NCI-H2171 (cell line): ENCODE results near the gene COL18A1.

Source experiments
- DNase-seq: peaks from one replicate; lab custom pipeline; 2025; lab: John Stamatoyannopoulos, UW

Gene COL18A1

GRCh38 chr21:45546636-45547544 lies 141.9 kb downstream of the COL18A1 start:
- no peak for DNase-seq

DNA sequence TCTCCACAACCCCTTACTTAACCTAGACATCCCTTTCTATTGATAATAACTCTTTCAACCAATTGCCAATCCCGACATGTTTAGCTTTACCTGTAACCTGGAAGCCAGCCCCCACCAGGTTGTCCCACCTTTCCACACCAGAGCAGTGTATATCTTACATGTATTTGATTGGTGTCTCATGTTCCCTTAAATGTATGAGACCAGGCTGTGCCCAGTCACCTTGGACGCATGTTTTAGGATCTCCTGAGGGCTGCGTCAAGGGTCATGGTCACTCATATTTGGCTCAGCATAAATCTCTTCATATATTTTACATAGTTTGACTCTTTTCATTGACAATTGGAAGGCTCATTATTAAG lies 142.6 kb downstream of the COL18A1 start:
- no peak for DNase-seq

DNA sequence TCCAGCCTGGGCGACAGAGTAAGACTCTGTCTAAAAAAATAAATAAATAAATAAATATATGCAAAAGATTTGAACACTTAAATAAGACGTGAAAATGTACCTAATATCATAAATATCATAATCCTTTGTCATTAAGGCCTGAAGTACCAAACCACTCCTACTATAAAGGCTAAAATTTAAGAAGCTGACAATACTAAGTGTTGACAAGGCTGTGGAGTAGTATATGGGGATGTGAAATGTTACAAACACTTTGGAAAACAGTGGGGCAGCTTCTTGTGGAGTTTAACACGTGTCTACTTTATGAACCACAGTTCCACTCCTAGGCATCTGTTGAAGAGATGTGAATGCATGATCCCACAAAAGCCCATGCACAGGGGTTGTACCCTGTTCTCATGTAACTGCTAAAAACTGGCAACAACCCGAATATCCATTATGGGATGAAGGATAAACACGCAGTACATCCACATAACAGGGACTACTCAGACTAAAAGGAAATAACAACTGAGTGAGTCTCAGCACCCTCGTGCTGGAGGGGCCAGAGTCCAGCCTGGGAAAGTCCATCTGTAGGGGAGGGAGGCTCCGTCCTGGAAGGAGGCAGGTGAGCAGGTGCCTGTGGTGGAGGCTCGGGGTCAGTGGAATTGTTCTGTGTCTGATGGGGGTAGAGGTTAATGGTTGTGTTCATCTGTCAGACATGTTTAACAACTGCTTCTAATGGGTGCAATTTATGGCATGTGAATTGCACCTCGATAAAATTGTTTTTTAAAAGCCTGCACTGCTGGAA lies 143.9 kb downstream of the COL18A1 start:
- no peak for DNase-seq

DNA sequence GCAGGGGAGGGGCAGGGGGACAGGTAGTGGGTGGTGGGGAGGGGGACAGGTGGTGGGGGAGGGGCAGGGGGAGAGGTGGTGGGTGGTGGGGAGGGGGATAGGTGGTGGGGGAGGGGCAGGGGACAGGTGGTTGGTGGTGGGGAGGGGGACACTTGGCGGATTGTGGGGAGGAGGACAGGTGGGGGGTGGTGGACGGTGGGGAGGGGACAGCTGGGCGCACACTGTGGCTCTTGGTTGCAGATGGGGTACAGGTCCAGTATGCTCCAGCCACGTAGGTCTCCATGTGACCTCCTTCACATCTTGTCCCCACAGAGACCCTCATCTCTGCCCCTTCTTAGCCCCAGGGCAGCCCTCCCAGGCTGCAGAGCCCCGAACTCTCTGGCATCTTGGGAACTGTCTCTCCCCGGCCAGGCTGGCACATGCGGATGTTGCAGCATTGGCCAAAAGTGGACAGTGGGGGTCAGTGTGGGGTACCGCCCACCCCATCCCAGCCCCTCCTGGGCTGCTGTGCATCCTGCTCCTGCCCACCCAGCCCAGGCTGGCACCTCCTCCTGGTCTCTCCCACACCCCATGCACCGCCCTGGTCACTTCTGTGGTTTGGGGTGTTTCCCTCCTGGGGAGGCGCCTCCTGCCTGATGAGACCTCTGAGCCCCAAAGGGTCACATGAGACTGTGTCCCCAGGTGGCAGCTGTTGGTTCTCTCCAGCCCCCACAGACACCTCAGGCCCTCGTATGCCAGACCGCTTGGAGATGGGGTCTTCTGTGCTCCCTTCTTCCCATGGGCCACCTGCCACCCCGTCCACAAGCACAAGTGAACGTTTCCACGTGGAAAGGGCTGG lies 144.9 kb downstream of the COL18A1 start:
- DNase-seq: no peak

DNA sequence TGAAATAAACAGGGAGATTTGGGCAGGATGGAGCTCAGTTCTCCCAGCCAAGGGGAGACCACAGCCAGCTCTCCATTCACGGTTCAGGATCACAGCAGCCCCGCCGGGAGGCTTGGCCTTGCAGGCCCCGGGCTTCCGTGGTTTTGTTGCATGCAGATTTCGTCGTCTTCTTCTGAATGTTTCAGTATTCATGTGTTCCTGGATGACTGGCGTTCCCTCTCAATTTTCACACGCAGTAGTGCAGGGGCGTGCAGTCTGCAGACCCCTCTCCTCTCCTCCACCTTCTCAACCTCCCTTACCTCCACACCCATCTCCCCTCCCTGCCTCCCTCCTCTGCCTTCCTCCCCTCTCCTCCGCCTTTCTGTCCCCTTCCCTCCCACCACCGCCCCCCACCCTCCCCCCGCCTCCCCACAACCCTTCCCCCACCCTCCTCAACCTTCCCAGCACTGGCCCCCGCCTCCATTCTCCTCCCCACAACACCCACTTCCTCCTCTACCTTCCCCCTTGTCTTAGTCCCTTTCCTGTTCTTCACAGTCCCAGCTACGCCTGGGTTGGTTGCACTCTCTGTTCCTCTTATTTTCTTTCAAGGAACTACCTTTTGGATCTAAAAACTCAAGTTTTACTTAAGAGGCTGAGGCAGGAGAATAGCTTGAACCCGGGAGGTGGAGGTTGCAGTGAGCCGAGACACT lies 145.7 kb downstream of the COL18A1 start:
- no peak for DNase-seq

- no peak for DNase-seq
Measured at GRCh38 chr21:45551316-45551715, 146.4 kb downstream of the COL18A1 start.

DNA sequence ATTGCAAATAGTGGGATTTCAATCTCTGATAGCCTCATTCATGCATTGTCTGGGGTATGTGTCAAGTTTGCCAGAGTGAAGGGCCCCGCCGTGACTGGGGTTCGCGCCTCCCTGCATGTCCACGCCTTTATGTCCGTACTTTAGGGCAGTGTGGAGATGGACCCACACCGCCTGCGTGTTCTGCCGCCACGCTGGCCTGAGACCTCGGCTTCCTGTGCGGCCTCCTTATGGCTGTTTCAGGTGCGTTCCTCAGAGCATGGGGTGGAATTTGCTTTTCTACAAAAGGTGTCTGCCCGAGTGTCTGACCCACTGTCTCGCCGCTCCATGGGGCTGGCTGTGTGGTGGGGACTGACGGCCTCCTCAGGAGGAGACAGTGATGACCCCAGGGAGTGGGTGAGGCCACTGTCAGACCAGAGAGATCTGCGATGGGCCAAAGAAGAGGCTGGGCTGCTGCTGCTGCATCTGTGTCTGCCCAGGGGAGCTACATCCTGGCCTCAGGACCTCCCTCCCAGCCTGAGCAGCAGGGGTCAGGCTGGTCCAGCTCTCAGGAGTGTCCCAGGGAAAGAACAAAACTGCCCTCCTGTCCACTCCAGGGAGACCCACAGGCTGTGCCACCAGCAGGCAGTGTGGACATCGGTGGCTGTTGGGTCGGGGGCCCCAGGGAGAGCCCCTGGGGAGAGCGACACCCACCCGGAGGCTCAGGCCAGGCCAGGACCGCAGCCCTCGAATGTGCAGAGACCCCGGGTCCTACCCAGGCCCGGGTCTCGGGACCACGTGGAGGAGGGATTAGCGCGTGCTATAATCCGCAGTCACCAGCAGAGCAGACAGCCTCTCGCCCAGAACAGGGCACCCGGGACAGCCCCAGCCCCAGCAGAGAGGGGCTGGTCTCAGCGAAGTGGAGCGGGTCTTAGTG lies 147.1 kb downstream of the COL18A1 start:
- DNase-seq: no peak

GRCh38 chr21:45552696-45553391 lies 147.9 kb downstream of the COL18A1 start:
- no peak for DNase-seq

DNA sequence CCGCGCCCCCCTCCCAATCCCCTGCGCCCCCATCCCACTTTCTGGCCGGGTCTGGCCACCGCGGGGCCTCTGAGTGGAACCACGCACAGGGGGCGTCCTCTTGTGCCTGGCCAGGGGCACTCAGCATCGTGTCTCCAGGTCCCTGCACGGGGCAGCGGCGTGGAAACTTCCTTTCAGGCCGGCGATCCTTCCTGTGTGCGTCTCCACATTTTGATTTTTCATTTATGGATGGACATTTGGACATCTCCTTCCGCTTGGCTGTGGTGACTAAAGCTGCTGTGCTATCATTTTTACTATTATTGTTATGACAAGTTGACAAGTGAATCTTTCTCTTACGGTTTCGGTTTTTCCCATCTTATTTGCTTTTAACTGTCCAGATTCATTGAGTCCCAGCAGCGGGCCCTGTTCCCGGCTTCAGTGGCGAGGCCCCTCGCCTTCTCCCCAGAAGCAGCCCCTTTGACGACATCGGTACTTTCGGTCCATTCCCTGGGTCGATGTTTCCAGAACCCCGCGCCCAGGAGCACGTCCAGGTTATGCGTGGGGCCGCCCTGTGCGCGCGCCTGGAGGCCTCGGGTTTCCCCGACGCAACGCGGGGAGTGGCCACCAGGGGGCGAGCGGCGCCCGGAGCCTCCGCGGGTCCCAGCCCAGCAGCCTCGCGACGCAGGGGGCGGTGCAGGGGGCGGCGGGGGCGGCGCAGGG lies 149.7 kb downstream of the COL18A1 start:
- DNase-seq: peak; percentile 36

DNA sequence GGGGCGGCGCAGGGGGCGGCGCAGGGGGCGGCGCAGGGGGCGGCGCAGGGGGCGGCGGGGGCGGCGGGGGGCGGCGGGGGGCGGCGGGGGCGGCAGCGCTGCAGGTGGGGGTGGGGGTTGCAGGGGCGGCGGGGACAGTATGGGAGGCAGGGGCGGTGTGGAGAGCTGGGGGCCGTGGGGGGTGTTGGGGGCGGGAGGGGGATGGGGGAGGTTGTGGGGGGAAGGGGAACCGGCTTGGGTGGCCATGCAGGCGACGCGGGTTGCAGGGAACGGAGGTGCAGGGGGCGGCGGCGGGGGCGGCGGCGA lies 150.2 kb downstream of the COL18A1 start:
- no peak for DNase-seq

GRCh38 chr21:45555557-45556301 lies 150.8 kb downstream of the COL18A1 start:
- DNase-seq: peak; percentile 9

DNA sequence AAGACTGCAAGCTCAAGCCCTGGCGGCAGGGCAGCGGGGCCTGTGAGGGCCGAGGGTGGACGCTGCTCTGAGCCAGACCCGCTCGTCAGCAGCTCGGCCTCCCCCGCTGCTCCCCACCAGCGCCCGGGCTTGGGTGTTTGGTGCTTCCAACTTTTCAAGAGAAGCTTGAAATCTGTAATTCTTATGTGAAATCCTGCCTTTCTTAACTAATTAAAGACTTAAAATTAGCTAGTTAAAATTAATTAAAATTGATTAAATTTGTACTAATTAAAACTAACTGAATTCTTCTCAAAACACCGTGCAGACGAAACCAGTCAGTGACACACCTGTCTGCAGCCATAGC lies 151.3 kb downstream of the COL18A1 start:
- no peak for DNase-seq

- no peak for DNase-seq
Measured at GRCh38 chr21:45556645-45557615, 152.0 kb downstream of the COL18A1 start.

DNA sequence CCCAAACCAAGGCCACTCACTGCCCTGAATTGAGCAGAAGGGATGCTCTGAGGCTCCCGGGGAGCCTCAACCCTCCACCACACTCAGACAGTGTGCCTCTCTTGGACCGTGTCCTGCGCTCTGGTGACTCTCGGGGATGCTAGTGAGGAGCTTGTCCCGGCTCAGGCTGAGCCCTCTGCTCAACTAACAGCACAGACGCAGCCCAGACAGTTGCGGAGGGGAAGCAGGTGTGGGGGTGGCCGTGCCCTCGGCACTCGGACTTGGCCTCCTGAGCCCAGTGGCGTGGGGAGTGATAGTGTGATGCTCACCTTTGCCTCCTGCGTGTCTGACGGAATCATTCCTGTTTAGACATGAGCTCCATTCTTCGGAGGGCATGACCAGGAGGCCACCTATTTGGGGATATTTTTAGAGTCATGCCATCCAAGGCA lies 152.7 kb downstream of the COL18A1 start:
- no peak for DNase-seq

DNA sequence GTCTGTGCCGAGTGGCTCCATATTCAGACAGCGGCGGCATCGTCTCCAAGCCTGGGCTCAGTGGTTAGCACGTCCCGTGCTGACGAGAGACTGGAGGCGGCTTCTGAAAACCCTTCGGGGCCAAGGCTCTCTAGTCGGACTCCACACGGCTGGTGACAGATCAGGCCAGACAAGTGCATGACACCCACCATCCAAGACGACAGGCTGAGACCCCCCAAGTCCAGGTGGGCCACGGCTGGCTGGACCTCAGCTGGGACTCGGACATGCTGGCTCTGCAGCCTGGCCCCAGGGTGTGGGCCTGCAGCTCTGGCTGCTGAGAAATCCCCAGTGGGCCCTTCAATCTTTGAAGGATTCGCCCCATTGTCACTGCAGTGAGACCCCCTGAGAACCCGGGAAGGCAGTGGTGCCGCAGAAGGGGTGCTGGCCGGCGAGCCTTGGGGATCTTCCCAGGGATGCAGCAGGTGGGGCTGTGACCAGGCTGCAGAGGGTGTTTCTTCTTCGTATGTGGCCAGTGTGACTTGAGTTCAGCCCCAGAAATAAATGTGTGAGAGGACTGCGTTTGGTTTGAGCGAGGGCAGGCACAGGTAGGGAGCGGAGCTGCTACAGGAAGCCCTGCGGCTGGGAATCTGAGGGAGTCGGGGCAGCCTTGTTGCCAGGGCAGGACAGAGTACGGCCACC lies 153.2 kb downstream of the COL18A1 start:
- no peak for DNase-seq

DNA sequence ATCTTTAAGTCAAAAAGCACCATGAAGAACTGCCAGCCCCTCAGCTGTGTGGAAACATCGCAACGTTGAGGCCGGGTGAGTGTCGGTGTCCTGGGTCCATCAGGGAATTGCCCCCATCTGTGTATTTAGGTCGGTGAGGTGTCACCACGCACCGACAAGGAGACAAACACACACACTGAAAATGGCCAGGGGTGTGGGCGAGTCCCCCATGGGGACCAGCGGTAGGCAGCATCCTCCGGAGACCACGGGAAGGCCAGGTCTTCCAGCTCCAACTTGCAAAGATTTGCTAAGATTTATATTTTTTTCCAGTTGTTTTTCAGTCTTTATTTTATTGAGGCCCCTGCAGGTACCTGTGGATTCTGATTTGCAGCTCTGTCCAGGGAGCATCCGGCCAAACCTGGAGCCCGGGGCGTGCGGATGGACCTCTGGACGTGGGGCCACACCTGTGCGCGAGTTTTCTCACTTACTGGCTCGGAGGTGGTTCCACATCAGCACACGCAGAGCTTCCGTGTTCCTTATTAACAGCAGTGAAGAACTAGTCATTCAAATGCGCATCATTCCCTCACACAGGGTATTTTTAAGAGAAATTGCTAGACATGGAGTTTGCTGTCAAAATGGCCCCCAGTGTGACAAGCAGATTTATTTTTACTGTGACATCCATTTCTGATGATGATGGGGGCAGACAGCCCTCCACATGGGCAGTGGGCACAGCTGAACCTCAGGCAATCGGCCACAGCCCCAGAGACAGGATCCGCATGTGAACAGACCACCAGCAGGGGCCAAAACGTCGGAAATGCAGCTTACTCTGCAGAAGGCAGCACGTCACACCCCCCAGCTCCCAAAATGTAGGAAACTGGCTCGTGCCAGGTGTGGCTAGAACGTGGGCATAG lies 154.5 kb downstream of the COL18A1 start:
- no peak for DNase-seq
